Gastrocnemius medialis (tissue), 4 donors: ENCODE data around the gene SARS2. TPM values are rescaled to one million over a fixed set of nuclear protein-coding genes. Genes with fewer than 3 reads are reported as not detected.
"Not testable (repeated sequence)": the region's sequence is repeated elsewhere in the genome, so short reads cannot be mapped to it uniquely, and the experiment has no call there.

ENCODE experiments used
- ATAC-seq, 2 donors: fragments of 150-250 bp; one replicate each; pipeline ENCODE4 v1.9.1; 2016
- DNase-seq, 2 donors: peaks; one replicate each; pipeline ENCODE4 v3.0.0-alpha.2; 2019
- H3K27ac ChIP-seq, 4 donors: fragments of 200-600 bp; sonication (generic); 1 replicate in 1 of 4; 2 replicates in 3 of 4; pipeline ENCODE4 v1.5.1; 2016 to 2018; ENCODE audit warnings: mild to moderate bottlenecking in 2 of 4, moderate library complexity in 1 of 4
- H3K27me3 ChIP-seq, 3 donors: fragments of 200-600 bp; sonication (generic) in 2 of 3; 1 replicate in 1 of 3; 2 replicates in 2 of 3; pipeline versions ENCODE4 v1.5.1 to v1.6.0; 2016 to 2019; ENCODE audit warnings: mild to moderate bottlenecking in 1 of 3, moderate library complexity in 1 of 3
- H3K36me3 ChIP-seq, 2 donors: fragments of 200-600 bp; sonication (generic) in 1 of 2; one replicate each; pipeline ENCODE4 v1.5.1; 2017 to 2018
- H3K4me1 ChIP-seq, 2 donors: fragments of 200-600 bp; sonication (generic) in 1 of 2; one replicate each; pipeline ENCODE4 v1.5.1; 2016 to 2017; ENCODE audit warnings: mild to moderate bottlenecking in 2 of 2
- H3K4me3 ChIP-seq, 4 donors: fragments of 200-600 bp; sonication (generic) in 3 of 4; 1 replicate in 1 of 4; 2 replicates in 3 of 4; pipeline ENCODE4 v1.5.1; 2016 to 2019; ENCODE audit warnings: mild to moderate bottlenecking in 2 of 4
- H3K9me3 ChIP-seq, 3 donors: fragments of 200-600 bp; sonication (generic) in 2 of 3; 1 replicate in 1 of 3; 2 replicates in 2 of 3; pipeline ENCODE4 v1.5.1; 2016 to 2019
- CTCF ChIP-seq, 5 experiments: fragments of 450-650 bp in 3 of 5; fragments of 200-600 bp in 2 of 5; sonication (generic) in 2 of 5; IDR thresholded peaks in 4 of 5; conservative IDR thresholded peaks in 1 of 5; 1 replicate in 4 of 5; 2 replicates in 1 of 5; pipeline ENCODE4 v1.5.1; 2016 to 2019; ENCODE audit warnings: antibody characterized with exemption in 5 of 5, mild to moderate bottlenecking in 3 of 5, moderate library complexity in 3 of 5
- POLR2A ChIP-seq, 2 donors: fragments of 450-650 bp; IDR thresholded peaks; one replicate each; pipeline ENCODE4 v1.6.1; 2017; ENCODE audit warnings: antibody characterized with exemption in 2 of 2, mild to moderate bottlenecking in 2 of 2, moderate library complexity in 2 of 2
- in situ Hi-C, 4 donors: fragments of 200-750 bp; cut with MboI; loops; one replicate each; pipeline versions ENCODE4 v1.15.0 to v1.8.0; 2017; ENCODE audit warnings: low sequenced_read_pairs in 4 of 4
- intact Hi-C: fragments of 100-400 bp; cut with DNase I; formaldehyde crosslinking; loops from one replicate; pipeline ENCODE4 v1.15.1; 2023; ENCODE audit warnings: low total_unique reads
- total RNA-seq, 4 donors: library from RNA; depleted of rRNA; stranded (reverse); fragments of >200 nt; gene quantifications; one replicate each; pipeline versions ENCODE4 v1.1.0 to v1.2.3, GENCODE V29; 2016

SARS2 gene
- total RNA-seq, 4 donors from 2014 or later, result 12.1 to 30.0 (median 27.8) TPM

DNA sequence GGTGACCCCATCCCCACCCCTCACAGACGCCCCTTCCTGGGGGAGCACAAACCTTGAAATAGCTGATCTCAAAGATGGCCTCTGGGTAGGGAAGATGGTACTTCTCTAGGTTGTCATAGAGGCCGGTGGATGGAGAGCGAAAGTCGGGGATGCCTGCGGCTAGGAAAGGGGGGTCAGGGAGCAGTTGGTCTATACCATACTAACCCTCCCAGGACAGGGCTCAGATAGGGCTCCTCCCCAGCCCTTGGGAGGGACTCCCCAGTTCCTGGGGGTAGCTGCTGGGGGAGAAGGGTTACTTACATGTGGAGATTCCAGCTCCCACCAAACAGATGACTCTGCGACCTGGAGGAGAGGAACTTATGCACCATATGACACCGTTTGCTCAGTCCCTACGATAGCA lies 40.8 kb downstream of the SARS2 start:
- Histone ChIP-seq H3K4me1 (peaks cover 44 to 67% of the 10 kb centered on the region in 2 donors), H3K36me3 (peaks cover 0 to 28% of the 10 kb centered on the region in 2 donors), H3K4me3 (no peak overlapping the region), H3K27me3 (no peaks in the 10 kb centered on the region), H3K27ac (peak overlapping the region; percentile 85 to 96 (median 88)), H3K9me3 (no peaks in the 10 kb centered on the region)
- TF ChIP-seq POLR2A (IDR thresholded peaks at IDR 0.05), result no peak
- TF ChIP-seq CTCF (IDR thresholded peaks at IDR 0.05 in 4 of 5, conservative IDR thresholded peaks at IDR 0.05 in 1 of 5), result no peak
- ATAC-seq (no peak), DNase-seq (no peak)
- in situ Hi-C loops (loop anchor here in 1 of 4 donors (10.0 kb wide), 1 partner anchor 45 kb away; the partner anchor contains the start of gene HNRNPL), intact Hi-C loops (loop anchor here (2.0 to 10.0 kb wide), 3 partner anchors 59 to 715 kb away; partner anchors contain the start of gene ECH1)

GRCh38 chr19:38888876-38889275 lies 41.7 kb downstream of the SARS2 start:
- Histone ChIP-seq H3K4me3 (no peak overlapping the region), H3K9me3 (no peaks in the 10 kb centered on the region), H3K36me3 (peaks cover 0 to 28% of the 10 kb centered on the region in 2 donors), H3K27ac (peak overlapping the region in 3 of 4 donors; percentile 85 to 96 (median 90)), H3K27me3 (no peaks in the 10 kb centered on the region), H3K4me1 (peaks cover 41 to 60% of the 10 kb centered on the region in 2 donors)
- intact Hi-C loops, result no loop called here
- in situ Hi-C loops, result no loop called here
- DNase-seq (no peak), ATAC-seq (no peak)
- no peak for TF ChIP-seq CTCF (IDR thresholded peaks at IDR 0.05 in 4 of 5, conservative IDR thresholded peaks at IDR 0.05 in 1 of 5)
- no peak for TF ChIP-seq POLR2A (IDR thresholded peaks at IDR 0.05)

DNA sequence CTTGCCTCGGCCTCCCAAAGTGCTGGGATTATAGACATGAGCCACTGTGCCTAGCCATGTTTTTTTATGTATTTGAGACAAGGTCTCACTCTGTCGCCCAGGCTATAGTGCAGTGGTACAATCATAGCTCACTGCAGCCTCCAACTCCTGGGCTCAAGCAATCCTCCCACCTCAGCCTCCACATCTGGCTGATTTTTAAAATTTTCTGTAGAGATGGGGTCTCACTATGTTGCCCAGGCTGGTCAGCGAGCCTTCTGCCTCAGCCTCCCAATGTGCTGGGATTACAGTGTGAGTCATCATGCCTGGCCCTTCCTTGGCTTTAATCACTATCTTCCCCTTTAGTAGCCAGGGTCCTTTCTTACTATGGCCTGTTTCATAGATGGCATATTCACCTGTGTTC lies 45.9 kb downstream of the SARS2 start:
- intact Hi-C loops, H3K27me3 ChIP-seq, ATAC-seq, in situ Hi-C loops, DNase-seq, H3K4me3 ChIP-seq, H3K9me3 ChIP-seq: not testable (repeated sequence)
- H3K4me1 ChIP-seq, result peaks cover 9 to 20% of the 10 kb centered on the region in 2 donors
- H3K27ac ChIP-seq, result peak overlapping the region in 3 of 4 donors; percentile 78 to 96 (median 85)
- H3K36me3 ChIP-seq, result peaks cover 0 to 55% of the 10 kb centered on the region in 2 donors

DNA sequence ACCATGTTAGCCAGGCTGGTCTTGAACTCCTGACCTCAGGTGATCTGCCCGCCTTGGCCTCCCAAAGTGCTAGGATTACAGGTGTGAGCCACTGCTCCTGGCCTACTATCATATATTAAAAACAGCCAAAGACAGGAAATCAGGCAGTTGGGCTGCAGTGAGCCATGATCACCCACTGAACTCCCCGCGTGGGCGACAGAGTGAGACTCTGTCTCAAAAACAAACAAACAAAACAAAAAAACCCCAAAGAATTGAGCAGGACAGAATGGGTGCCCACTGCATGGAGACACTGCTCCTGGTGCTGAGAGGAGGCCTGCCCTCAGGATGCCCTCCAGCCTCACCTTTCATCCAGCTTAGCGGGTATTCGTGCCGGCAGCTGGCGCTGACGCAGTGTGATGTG lies 47.3 kb downstream of the SARS2 start:
- in situ Hi-C loops, result no loop called here
- TF ChIP-seq CTCF (IDR thresholded peaks at IDR 0.05 in 4 of 5, conservative IDR thresholded peaks at IDR 0.05 in 1 of 5) (no peak), POLR2A (IDR thresholded peaks at IDR 0.05) (no peak)
- no peak overlapping the region for H3K27ac ChIP-seq
- H3K27me3 ChIP-seq, result no peaks in the 10 kb centered on the region
- DNase-seq (no peak), ATAC-seq (no peak)
- H3K4me1 ChIP-seq, result peaks cover 9 to 17% of the 10 kb centered on the region in 2 donors
- no peaks in the 10 kb centered on the region for H3K9me3 ChIP-seq
- peaks cover 0 to 50% of the 10 kb centered on the region in 2 donors for H3K36me3 ChIP-seq
- no peak overlapping the region for H3K4me3 ChIP-seq
- intact Hi-C loops, result no loop called here

DNA sequence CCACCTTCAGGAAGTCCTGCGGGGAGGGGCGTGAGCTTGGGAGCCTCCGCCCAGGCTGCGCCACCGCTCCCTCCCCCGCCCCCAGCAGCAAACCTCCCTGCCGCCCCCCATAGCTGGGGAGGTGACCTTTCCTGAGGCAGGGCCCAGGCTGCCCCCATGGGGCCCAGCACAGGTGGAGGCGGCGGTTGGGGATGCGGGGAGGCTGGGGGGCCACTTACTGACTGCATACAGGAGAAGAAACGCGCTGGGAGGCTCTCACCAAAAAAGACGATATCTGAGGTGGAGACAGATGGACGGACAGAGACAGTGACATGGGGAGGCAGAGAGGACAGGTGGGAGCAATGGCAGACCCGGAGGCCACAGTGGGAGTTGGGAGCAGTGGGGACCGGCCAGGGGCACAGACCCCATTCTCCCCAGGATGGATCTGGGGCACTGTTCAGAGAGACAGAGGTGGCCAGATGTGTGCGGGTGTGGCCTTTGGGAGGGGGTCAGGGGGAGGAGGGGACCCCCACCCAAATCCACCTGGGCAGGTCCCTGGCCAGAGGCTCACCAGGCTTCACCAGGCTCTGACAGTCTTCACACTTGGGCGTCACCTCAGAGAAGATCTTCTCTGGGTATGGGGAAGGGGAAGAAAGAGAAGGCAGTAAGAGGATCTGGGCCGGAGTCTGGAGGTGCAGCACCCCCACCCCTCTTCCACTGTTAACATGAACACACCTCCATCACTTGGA lies 49.5 kb downstream of the SARS2 start:
- in situ Hi-C loops, result no loop called here
- Histone ChIP-seq H3K4me1 (peaks cover 6 to 9% of the 10 kb centered on the region in 2 donors), H3K27ac (no peak overlapping the region), H3K4me3 (no peak overlapping the region), H3K27me3 (no peaks in the 10 kb centered on the region), H3K9me3 (no peaks in the 10 kb centered on the region), H3K36me3 (peaks cover 0 to 40% of the 10 kb centered on the region in 2 donors)
- intact Hi-C loops, result no loop called here
- DNase-seq (no peak), ATAC-seq (no peak)
- TF ChIP-seq POLR2A (IDR thresholded peaks at IDR 0.05), result no peak
- TF ChIP-seq CTCF (IDR thresholded peaks at IDR 0.05 in 4 of 5, conservative IDR thresholded peaks at IDR 0.05 in 1 of 5), result no peak
